ENCODE measurements around the gene ADAMTS2.
"Not testable (repeated sequence)": the region's sequence is repeated elsewhere in the genome, so short reads cannot be mapped to it uniquely, and the experiment has no call there.

ADAMTS2 gene

DNA sequence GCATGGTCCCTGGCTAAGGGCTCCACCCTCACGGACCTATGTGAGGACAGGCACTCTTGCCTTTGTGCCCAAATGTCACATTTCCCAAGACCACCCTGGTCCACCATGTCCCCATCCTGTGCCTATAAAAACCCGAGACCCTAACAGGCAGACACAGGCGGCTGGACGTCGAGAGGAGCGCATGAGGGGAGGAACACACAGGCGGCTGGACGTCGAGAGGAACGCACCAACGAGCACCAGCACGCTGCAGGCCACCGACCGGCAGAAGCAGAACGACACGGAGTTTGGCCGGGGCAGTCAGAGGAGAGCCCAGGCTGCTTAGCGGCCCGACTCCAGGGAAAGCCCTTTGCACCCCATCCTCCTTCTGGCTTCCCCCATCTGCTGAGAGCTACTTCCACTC lies 119.9 kb downstream of the ADAMTS2 start:
- no peak for DNase-seq

DNA sequence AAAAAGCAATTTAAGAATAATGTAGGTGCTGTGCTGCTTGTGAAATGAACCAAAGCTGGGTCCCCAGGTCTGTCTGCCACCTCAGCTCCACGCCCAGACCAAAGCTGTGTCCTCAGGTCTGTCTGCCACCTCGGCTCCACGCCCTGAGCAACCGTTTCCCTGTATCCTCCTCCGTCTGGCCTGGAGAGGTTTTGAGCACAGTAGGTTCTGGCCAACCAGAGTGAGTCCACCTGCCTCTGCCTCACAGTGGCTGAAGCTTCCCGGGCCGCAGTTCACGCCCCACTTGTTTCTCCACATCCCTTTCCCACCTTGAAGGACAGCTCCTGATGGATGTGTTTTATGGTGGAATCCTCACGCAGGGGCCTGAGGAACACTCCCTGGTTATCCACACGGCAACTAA lies 120.5 kb downstream of the ADAMTS2 start:
- DNase-seq = no peak

GRCh38 chr5:179223961-179224360 lies 121.3 kb downstream of the ADAMTS2 start:
- no peak for DNase-seq

- DNase-seq = no peak
Observed at GRCh38 chr5:179223528-179223927, 121.7 kb downstream of the ADAMTS2 start.

GRCh38 chr5:179222246-179223017 lies 122.8 kb downstream of the ADAMTS2 start:
- no peak for DNase-seq

- DNase-seq = no peak
Observed at GRCh38 chr5:179221877-179222220, 123.4 kb downstream of the ADAMTS2 start.

- DNase-seq = no peak
Observed at GRCh38 chr5:179221196-179221876, 123.9 kb downstream of the ADAMTS2 start.

- DNase-seq = no peak
Observed at GRCh38 chr5:179220716-179221115, 124.5 kb downstream of the ADAMTS2 start.

DNA sequence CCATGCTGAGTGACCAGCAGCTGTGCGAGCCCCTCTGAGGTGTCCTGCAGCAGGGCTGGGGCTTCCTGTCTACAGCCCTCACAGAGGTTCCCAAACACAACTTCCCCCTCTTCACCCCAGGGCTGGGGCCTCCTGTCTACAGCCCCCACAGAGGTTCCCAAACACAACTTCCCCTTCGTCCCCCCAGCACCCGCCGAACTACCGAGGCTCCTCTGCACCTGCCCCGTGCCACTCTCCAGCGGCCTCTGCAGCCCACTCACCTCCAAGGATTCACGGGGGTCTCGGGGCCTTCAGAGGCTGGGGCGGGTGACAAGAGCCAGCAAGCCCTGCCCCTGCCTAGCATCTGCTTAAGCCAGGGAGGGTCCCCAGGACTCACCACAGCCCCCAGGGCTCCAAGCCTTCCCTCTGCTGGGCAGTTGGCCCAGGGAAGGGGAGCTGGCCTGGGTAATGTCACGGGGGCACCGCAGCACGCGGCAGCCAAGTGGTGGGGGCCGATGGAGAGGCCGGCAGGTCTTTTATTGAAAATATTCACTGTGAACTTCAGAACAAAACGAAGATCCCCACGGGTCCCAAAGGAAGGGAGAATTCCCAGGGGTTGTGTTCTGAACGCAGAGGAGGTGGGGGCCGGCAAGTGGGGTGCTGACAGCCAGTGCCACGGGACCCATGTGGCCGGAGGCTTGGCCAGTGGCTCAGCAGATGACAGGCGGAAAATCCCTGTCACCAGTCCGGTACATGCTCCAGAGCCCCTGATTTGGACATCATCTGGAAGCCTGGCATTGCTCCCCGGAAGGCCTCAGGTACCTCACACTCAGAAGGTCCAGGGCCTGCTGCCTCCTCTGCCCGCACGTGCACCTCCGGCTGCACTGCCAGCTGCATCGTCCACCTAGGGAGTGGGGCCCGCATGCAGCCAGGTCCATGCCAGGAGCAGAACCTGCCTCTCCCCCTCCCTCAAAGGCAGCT lies 125.3 kb downstream of the ADAMTS2 start:
- no peak for DNase-seq

DNA sequence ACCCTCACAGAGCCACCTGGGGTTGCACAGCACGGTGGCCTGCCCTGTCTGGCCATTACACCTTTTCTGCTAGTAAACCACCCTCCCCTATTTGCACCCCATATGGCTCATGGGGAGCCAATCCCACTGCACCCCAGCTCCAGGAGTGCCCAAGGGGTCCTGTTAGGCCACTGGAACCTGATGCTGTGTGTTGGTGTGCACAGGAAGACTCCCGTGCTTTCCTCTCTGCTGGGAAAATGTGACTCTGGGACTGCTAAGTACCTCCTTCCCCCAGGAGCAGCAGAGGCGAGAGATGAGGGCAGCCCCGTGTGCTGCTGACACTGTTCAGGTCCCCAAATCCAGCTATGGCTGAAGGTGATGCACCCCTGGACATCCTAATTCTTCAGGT lies 126.3 kb downstream of the ADAMTS2 start:
- DNase-seq = no peak

GRCh38 chr5:179217956-179218942 lies 127.0 kb downstream of the ADAMTS2 start:
- no peak for DNase-seq

GRCh38 chr5:179217356-179217755 lies 127.9 kb downstream of the ADAMTS2 start:
- DNase-seq = no peak

GRCh38 chr5:179216381-179216780 lies 128.9 kb downstream of the ADAMTS2 start:
- DNase-seq = not testable (repeated sequence)

DNA sequence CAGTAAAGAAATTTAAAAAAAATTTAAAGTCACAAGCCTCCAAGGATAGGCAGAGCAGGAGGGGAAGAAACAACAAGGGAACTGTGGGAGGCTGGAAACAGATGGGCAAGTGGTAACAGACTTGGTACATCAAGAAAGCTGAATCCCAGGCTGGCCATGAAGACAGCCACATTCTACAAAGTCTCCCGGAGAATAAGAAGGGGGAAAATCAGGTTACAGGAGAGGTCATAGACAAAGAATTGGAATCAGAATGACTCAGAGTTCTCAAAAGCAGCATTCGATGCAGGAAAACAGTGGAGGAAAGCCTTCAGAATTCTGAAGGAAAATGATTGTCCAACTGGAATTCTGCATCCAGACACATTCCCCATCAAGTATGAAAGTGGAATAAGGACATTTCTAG lies 129.7 kb downstream of the ADAMTS2 start:
- no peak for DNase-seq

- DNase-seq = no peak
Observed at GRCh38 chr5:179214678-179215077, 130.6 kb downstream of the ADAMTS2 start.

DNA sequence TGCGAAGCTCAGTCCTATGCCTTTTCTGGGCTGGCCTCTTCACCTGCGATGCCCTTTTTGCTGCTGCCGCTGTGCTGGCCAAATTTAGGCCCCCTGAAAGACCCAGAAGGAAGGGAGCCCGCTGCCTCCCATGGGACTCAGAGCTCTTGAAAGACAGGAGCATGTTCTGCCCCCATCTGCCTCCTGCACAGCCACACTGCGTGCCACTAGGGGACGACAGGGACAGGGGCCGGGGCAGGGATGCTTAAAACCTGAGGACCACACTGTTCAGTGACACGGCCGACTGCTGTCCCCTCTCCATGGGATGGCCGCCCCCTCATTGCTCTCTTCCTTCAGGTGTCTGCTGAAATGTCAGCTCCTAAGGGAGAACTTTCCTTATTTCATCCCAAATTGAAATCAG lies 132.4 kb downstream of the ADAMTS2 start:
- no peak for DNase-seq

GRCh38 chr5:179211631-179212030 lies 133.6 kb downstream of the ADAMTS2 start:
- no peak for DNase-seq

GRCh38 chr5:179211068-179211467 lies 134.2 kb downstream of the ADAMTS2 start:
- no peak for DNase-seq

- DNase-seq = no peak
Observed at GRCh38 chr5:179210478-179210877, 134.8 kb downstream of the ADAMTS2 start.

- DNase-seq = no peak
Observed at GRCh38 chr5:179209359-179210150, 135.7 kb downstream of the ADAMTS2 start.

DNA sequence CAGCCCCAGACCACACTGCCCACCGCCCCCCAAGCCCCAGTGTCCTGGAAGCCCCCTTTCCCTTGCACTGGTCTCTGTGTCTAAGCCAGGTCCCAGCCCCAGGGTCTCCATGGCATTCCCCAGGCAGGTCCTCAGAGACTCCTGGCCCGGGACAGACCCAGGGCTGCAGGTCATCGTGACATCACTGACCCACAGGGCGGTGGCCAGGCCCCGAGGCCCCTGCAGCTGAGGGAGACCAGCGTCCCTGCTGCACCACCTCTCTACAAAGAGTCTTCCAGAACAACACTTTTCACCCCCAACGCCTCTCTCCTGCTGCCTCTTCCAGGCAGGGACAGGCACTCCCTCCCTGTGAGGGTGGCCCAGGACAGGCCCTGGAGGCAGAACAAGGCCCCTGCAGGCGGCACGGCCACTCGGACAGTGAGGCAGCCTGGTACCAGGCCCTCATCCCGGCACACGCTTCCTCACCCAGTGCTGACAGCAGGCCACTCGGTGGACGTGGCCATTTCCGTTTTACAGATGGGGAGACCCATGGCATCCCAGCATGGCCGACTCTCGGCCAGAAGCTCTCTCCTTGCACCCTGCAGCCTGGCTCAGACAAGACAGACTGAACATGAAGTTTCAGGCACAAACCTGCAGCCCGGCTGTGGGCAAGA lies 136.4 kb downstream of the ADAMTS2 start:
- no peak for DNase-seq

All from inflammatory macrophage treated with lipopolysaccharide for 4 hours (primary cell).